ENCODE measurements around the gene GAB3.

Gene GAB3

GRCh38 chrX:154751203-154751668 lies 359 bp upstream of the GAB3 start:
- TF ChIP-seq CTCF (IDR thresholded peaks at IDR 0.05; ENCODE audit: borderline replicate concordance, insufficient read depth, low read depth, low read length), result no peak
- peak overlapping the region; percentile 16 for H3K4me3 ChIP-seq (ENCODE audit: low read depth, low read length)

GRCh38 chrX:154749856-154750255 lies 1.0 kb downstream of the GAB3 start:
- TF ChIP-seq CTCF (IDR thresholded peaks at IDR 0.05; ENCODE audit: borderline replicate concordance, insufficient read depth, low read depth, low read length), result no peak
- no peak overlapping the region for H3K4me3 ChIP-seq (ENCODE audit: low read depth, low read length)

- H3K4me3 ChIP-seq (ENCODE audit: low read depth, low read length), result no peak overlapping the region
- TF ChIP-seq CTCF (IDR thresholded peaks at IDR 0.05; ENCODE audit: borderline replicate concordance, insufficient read depth, low read depth, low read length), result peak; percentile 66
Observed at GRCh38 chrX:154748712-154749339, 2.1 kb downstream of the GAB3 start.

DNA sequence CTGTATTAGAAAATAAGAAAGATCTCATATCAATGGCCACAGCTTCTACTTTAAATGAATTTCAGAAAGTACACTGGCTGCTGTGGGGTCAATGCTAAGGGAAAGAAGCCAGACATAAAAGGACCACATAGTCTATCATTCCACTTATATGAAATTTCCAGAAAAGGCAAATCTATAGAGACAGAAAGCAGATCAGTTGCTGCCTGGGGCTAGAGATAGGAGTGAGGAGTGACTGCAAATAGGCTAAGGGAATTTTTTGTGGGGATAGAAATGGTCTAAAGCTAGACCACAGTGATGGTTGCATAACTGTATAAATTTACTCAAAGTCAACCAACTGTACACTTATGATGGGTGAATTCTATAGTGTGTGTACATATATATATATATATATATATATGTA lies 8.3 kb downstream of the GAB3 start:
- no peak overlapping the region for H3K4me3 ChIP-seq (ENCODE audit: low read depth, low read length)
- TF ChIP-seq CTCF (IDR thresholded peaks at IDR 0.05; ENCODE audit: borderline replicate concordance, insufficient read depth, low read depth, low read length), result no peak

GRCh38 chrX:154739952-154740465 lies 10.9 kb downstream of the GAB3 start:
- no peak overlapping the region for H3K4me3 ChIP-seq (ENCODE audit: low read depth, low read length)
- TF ChIP-seq CTCF (IDR thresholded peaks at IDR 0.05; ENCODE audit: borderline replicate concordance, insufficient read depth, low read depth, low read length), result no peak

DNA sequence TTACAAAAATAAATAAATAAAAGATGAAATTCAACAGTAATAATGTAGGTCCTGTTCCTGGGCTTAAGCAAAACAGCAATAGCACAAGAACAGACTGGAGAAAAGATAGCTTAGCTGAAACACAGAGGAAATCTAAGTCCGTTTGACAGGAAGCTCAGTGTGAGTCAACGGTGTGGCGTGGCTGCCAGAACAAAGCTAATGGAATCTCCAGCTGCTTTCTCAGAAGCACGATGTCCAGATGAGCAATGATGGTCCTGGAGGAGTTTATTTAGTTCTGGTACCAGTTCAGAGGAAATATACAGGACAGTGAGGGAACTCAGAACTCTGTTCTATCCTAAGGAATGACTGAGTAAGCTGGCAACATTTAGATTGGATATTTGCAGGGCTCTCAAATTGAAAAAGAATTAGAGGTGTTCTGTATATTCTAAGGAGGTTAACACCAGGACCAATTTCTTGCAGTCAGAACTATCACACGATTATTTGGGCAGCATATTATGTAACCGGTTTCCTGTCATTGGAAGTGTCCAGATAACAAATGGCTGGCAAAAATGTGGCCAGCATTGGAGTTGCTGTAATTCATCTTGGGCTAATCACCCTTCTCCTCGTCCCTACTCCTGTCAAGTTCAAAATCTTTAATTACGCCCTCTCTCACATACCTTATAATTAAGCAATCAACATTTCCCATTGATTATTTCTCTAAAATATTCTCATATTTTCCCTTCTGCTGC lies 12.7 kb downstream of the GAB3 start:
- TF ChIP-seq CTCF (IDR thresholded peaks at IDR 0.05; ENCODE audit: borderline replicate concordance, insufficient read depth, low read depth, low read length), result no peak
- H3K4me3 ChIP-seq (ENCODE audit: low read depth, low read length), result no peak overlapping the region

DNA sequence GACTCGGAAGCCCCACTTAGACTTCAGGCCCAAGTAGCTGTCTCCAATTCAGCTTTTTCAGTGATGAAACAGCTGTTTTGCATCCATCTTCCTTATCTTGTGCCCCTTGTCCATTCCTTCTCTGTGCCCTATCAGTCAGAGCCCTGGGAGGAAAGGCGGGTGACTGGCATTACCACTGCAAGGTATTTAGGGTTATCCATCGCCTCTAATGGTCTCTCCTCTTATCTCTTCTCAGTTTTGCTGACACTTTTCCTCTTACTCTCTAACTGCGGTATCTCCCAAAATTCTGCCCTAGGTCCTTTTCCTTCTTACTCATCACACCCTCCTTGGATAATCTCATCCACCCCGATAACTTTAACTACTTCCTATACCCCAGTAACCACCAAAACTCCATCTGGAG lies 13.7 kb downstream of the GAB3 start:
- no peak for TF ChIP-seq CTCF (IDR thresholded peaks at IDR 0.05; ENCODE audit: borderline replicate concordance, insufficient read depth, low read depth, low read length)
- no peak overlapping the region for H3K4me3 ChIP-seq (ENCODE audit: low read depth, low read length)
